ENCODE data around the gene KCNQ5.

The KCNQ5 gene

DNA sequence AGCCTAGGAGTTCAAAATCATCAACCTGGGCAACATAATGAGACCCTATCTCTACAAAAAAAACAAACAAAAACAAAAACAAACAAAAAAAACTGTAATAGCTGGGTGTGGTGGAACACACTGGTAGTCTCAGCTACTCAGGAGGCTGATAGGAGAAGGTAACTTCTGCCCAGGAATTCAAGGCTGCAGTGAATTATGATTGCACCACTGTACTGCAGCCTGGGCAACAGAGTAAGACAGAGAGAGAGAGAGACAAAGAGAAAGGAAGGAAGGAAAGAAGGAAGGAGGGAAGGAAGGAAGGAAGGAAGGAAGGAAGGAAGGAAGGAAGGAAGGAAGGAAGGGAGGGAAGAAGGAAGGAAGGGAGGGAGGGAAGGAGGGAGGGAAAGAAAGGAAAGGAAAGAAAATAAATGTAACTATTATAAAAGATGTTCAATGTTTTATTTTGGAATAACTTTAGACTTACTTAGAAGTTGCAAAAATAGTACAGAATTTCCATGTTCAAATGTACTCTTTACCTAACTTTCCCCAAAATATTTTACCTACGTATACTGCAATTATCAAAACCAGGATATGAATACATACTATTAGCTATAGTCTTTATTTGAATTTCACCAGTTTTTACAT lies 428.2 kb downstream of the KCNQ5 start:
- no peak overlapping the region for H3K4me2 ChIP-seq (ENCODE audit: low read length)
- no peaks in the 10 kb centered on the region for H3K27me3 ChIP-seq (ENCODE audit: low read depth, low read length)

GRCh38 chr6:73050706-73051105 lies 428.8 kb downstream of the KCNQ5 start:
- no peak overlapping the region for H2AFZ ChIP-seq (ENCODE audit: low read depth, low read length)
- no peaks in the 10 kb centered on the region for H3K4me1 ChIP-seq (ENCODE audit: low read length)
- H3K9me3 ChIP-seq (ENCODE audit: insufficient read depth, low read length): no peaks in the 10 kb centered on the region
- no peaks in the 10 kb centered on the region for H4K20me1 ChIP-seq (ENCODE audit: insufficient read depth, low read length)
- no peaks in the 10 kb centered on the region for H3K36me3 ChIP-seq (replicated peaks; ENCODE audit: low read depth, low read length)
- TF ChIP-seq EZH2phosphoT487 (IDR thresholded peaks at IDR 0.05; ENCODE audit: low read depth) (no peak), CTCF (IDR thresholded peaks at IDR 0.05; ENCODE audit: low read depth, low read length) (no peak)
- H3K27me3 ChIP-seq (ENCODE audit: low read depth, low read length): no peaks in the 10 kb centered on the region
- H3K27ac ChIP-seq (ENCODE audit: low read length): no peak overlapping the region
- H3K4me2 ChIP-seq (ENCODE audit: low read length): no peak overlapping the region
- no peak overlapping the region for H3K4me3 ChIP-seq (ENCODE audit: low read length)
- H3K79me2 ChIP-seq (ENCODE audit: low read length): no peaks in the 10 kb centered on the region
- H3K9ac ChIP-seq (ENCODE audit: low read length): no peak overlapping the region

More for the DNA sequence above, 428.2 kb downstream of the KCNQ5 start:
- TF ChIP-seq EZH2phosphoT487 (IDR thresholded peaks at IDR 0.05; ENCODE audit: low read depth) (no peak), CTCF (IDR thresholded peaks at IDR 0.05; ENCODE audit: low read depth, low read length) (no peak)
- H3K4me3 ChIP-seq (ENCODE audit: low read length): no peak overlapping the region
- H3K36me3 ChIP-seq (replicated peaks; ENCODE audit: low read depth, low read length): no peaks in the 10 kb centered on the region
- no peaks in the 10 kb centered on the region for H4K20me1 ChIP-seq (ENCODE audit: insufficient read depth, low read length)
- no peaks in the 10 kb centered on the region for H3K4me1 ChIP-seq (ENCODE audit: low read length)
- no peak overlapping the region for H3K9ac ChIP-seq (ENCODE audit: low read length)
- no peaks in the 10 kb centered on the region for H3K79me2 ChIP-seq (ENCODE audit: low read length)
- H3K9me3 ChIP-seq (ENCODE audit: insufficient read depth, low read length): no peaks in the 10 kb centered on the region
- H3K27ac ChIP-seq (ENCODE audit: low read length): no peak overlapping the region
- no peak overlapping the region for H2AFZ ChIP-seq (ENCODE audit: low read depth, low read length)

DNA sequence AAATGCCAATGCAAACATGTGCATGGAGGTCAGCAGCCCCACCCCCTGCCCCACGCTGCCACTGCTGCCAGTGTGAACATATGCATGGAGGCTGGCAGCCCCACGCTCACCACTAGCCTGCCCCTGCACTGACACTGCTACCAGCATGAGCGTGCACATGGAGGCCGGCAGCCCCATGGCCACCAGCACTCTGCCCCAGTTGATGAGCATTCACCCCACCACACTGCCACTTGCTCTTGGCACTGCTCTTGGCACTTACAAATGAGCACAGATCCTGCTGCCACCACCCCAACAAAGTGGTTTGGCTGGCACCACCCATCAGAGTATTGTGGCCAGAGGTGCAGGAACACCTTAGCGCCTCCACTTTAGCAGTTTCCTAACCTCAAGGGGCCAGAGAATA lies 429.3 kb downstream of the KCNQ5 start:
- Histone ChIP-seq H3K36me3 (replicated peaks; ENCODE audit: low read depth, low read length) (no peaks in the 10 kb centered on the region), H3K79me2 (ENCODE audit: low read length) (no peaks in the 10 kb centered on the region), H3K9ac (ENCODE audit: low read length) (no peak overlapping the region), H2AFZ (ENCODE audit: low read depth, low read length) (no peak overlapping the region), H4K20me1 (ENCODE audit: insufficient read depth, low read length) (no peaks in the 10 kb centered on the region), H3K27me3 (ENCODE audit: low read depth, low read length) (no peaks in the 10 kb centered on the region), H3K4me2 (ENCODE audit: low read length) (no peak overlapping the region), H3K4me1 (ENCODE audit: low read length) (no peaks in the 10 kb centered on the region), H3K4me3 (ENCODE audit: low read length) (no peak overlapping the region), H3K9me3 (ENCODE audit: insufficient read depth, low read length) (no peaks in the 10 kb centered on the region), H3K27ac (ENCODE audit: low read length) (no peak overlapping the region)
- TF ChIP-seq CTCF (IDR thresholded peaks at IDR 0.05; ENCODE audit: low read depth, low read length) (no peak), EZH2phosphoT487 (IDR thresholded peaks at IDR 0.05; ENCODE audit: low read depth) (no peak)

DNA sequence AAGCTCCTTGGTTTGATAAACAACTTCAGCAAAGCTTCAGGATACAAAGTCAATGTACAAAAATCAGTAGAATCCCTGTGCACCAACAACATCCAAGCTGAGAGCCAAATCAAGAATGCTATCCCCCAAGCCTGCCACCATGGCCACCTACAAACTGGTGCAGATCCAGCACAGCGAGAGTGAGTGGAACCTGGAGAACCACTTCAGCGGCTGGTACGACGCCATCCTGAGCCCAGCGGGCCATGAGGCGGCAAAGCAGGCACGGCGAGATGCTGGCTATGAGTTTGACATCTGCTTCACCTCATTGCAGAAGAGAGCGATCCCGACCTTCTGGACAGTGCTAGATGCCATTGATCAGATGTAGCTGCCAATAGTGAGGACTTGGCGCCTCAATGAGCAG lies 433.1 kb downstream of the KCNQ5 start:
- Histone ChIP-seq H2AFZ (ENCODE audit: low read depth, low read length) (no peak overlapping the region), H3K4me3 (ENCODE audit: low read length) (no peak overlapping the region), H3K9ac (ENCODE audit: low read length) (no peak overlapping the region), H3K36me3 (replicated peaks; ENCODE audit: low read depth, low read length) (no peaks in the 10 kb centered on the region), H3K79me2 (ENCODE audit: low read length) (no peaks in the 10 kb centered on the region), H3K27ac (ENCODE audit: low read length) (no peak overlapping the region), H3K4me2 (ENCODE audit: low read length) (no peak overlapping the region), H3K4me1 (ENCODE audit: low read length) (no peaks in the 10 kb centered on the region), H3K9me3 (ENCODE audit: insufficient read depth, low read length) (no peaks in the 10 kb centered on the region), H3K27me3 (ENCODE audit: low read depth, low read length) (no peaks in the 10 kb centered on the region), H4K20me1 (ENCODE audit: insufficient read depth, low read length) (no peaks in the 10 kb centered on the region)
- no peak for TF ChIP-seq EZH2phosphoT487 (IDR thresholded peaks at IDR 0.05; ENCODE audit: low read depth)
- no peak for TF ChIP-seq CTCF (IDR thresholded peaks at IDR 0.05; ENCODE audit: low read depth, low read length)
